WTC11 (cell line): ENCODE results near the gene TEDC2.

ENCODE experiments used
- FOXP1 ChIP-seq: sonication (generic); formaldehyde crosslinking; IDR thresholded peaks from 2 replicates; pipeline ENCODE4 v1.8.0; 2022; ENCODE audit warnings: missing genetic modification reagents, mild to moderate bottlenecking, moderate library complexity, borderline replicate concordance
- NR2C2 ChIP-seq: sonication (generic); formaldehyde crosslinking; IDR thresholded peaks from 2 replicates; pipeline ENCODE4 v1.8.0; 2022; ENCODE audit warnings: mild to moderate bottlenecking, missing genetic modification reagents
- SP1 ChIP-seq: sonication (generic); formaldehyde crosslinking; conservative IDR thresholded peaks from 2 replicates; pipeline ENCODE4 v1.8.1; 2022; ENCODE audit warnings: missing genetic modification reagents
- TF ChIP-seq, protein P1 (sequence below): fragments of 200-600 bp; IDR thresholded peaks from 2 replicates; pipeline ENCODE4 v1.8.0; 2022; ENCODE audit warnings: antibody characterized with exemption

DNA sequence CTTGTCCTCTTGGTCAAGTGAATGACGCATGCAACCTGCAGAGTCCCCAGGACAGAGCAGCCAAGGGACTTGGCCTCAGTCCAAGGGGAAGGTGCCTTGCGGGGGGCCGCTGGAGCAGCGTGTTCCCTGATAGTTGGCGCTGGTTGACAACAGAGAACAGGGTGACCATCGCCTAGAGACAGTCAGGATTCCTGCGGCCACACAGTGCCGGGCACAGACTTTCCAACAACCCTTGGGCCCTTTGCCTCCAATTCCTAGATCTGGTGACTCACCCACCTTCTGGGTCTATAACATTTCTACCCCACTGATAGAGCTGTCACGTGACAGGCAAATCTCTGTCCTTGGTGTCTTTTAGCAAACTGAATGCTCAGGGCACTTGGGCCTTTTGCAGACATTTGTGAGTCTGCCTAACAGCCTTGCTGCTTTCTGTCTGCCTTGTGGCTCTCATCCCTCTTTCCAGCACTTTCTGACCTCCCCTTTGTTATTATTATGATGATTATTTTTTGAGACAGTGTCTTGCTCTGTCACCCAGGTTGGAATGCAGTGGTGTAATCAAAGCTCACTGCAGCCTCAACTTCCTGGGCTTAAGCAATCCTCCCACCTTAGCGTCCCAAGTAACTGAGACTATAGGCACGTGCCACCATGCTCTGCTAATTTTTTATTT is 11.9 kb upstream of the TEDC2 start:
- TF ChIP-seq, protein P1, sequence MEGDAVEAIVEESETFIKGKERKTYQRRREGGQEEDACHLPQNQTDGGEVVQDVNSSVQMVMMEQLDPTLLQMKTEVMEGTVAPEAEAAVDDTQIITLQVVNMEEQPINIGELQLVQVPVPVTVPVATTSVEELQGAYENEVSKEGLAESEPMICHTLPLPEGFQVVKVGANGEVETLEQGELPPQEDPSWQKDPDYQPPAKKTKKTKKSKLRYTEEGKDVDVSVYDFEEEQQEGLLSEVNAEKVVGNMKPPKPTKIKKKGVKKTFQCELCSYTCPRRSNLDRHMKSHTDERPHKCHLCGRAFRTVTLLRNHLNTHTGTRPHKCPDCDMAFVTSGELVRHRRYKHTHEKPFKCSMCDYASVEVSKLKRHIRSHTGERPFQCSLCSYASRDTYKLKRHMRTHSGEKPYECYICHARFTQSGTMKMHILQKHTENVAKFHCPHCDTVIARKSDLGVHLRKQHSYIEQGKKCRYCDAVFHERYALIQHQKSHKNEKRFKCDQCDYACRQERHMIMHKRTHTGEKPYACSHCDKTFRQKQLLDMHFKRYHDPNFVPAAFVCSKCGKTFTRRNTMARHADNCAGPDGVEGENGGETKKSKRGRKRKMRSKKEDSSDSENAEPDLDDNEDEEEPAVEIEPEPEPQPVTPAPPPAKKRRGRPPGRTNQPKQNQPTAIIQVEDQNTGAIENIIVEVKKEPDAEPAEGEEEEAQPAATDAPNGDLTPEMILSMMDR, result no peak
- TF ChIP-seq NR2C2 (CRISPR knock-in tag) (no peak), FOXP1 (CRISPR knock-in tag) (no peak), SP1 (CRISPR knock-in tag) (no peak)
